HCT116 (cell line): ENCODE results near the gene FAM222B.

Experiments used
- CTCF ChIP-seq, 3 experiments: fragments of 200-600 bp in 1 of 3; sonication (generic) in 1 of 3; IDR thresholded peaks in 2 of 3; conservative IDR thresholded peaks in 1 of 3; 2 replicates each; pipeline ENCODE4 v1.5.1; 2012 to 2017; ENCODE audit warnings: low read depth in 2 of 3, low read length in 2 of 3, antibody characterized with exemption in 1 of 3, borderline replicate concordance in 1 of 3, control low read depth in 1 of 3, mild to moderate bottlenecking in 1 of 3, mixed read lengths in 1 of 3, mixed run types in 1 of 3, moderate library complexity in 1 of 3; ENCODE audit not compliant: insufficient read depth in 1 of 3
- JUND ChIP-seq: IDR thresholded peaks from 2 replicates; pipeline ENCODE4 v1.6.1; 2012
- MAX ChIP-seq: IDR thresholded peaks from 2 replicates; pipeline ENCODE4 v1.6.1; 2012
- POLR2A ChIP-seq: IDR thresholded peaks from 2 replicates; pipeline ENCODE4 v1.7.0; 2011; ENCODE audit warnings: borderline replicate concordance; ENCODE audit not compliant: insufficient read depth, insufficient read length; ENCODE audit errors: extremely low read depth
- RAD21 ChIP-seq: IDR thresholded peaks from 2 replicates; pipeline ENCODE4 v1.6.1; 2012; ENCODE audit warnings: low read depth, mild to moderate bottlenecking
- SIN3A ChIP-seq: IDR thresholded peaks from 2 replicates; pipeline ENCODE4 v1.6.1; 2012; ENCODE audit warnings: low read depth
- TF ChIP-seq, protein P1 (sequence below): IDR thresholded peaks from 2 replicates; pipeline ENCODE4 v1.6.1; 2012

GRCh38 chr17:28706471-28707338, 135.9 kb downstream of the FAM222B start:
- TF ChIP-seq CTCF (IDR thresholded peaks at IDR 0.05 in 2 of 3, conservative IDR thresholded peaks at IDR 0.05 in 1 of 3; ENCODE audit: borderline replicate concordance in 1 of 3, insufficient read depth in 1 of 3, low read depth in 2 of 3, low read length in 2 of 3) (no peak), RAD21 (no peak), POLR2A (no peak), JUND (no peak), MAX (no peak), SIN3A (no peak)
- TF ChIP-seq, protein P1, sequence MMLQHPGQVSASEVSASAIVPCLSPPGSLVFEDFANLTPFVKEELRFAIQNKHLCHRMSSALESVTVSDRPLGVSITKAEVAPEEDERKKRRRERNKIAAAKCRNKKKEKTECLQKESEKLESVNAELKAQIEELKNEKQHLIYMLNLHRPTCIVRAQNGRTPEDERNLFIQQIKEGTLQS, result no peak
